Astrocyte of the cerebellum (primary cell): Measurements from ENCODE around the gene IRX2.

Source experiments
- DNase-seq: peaks from one replicate; pipeline ENCODE4 v3.0.0-alpha.2; 2011; ENCODE audit warnings: low read depth
- H3K4me3 ChIP-seq: 2 replicates; pipeline ENCODE4 v1.5.1; 2011; ENCODE audit warnings: mild to moderate bottlenecking, low read depth, low read length, moderate library complexity
- in situ Hi-C: cut with HindIII; loops from 2 replicates; pipeline ENCODE4 v1.10.0; 2017; ENCODE audit warnings: low sequenced_read_pairs
- TF ChIP-seq, protein P1 (sequence below): IDR thresholded peaks from 2 replicates; pipeline ENCODE4 v1.5.1; 2012; ENCODE audit warnings: low read length, low read depth, moderate library complexity, mild to moderate bottlenecking; ENCODE audit errors: missing control alignments

IRX2 gene

DNA sequence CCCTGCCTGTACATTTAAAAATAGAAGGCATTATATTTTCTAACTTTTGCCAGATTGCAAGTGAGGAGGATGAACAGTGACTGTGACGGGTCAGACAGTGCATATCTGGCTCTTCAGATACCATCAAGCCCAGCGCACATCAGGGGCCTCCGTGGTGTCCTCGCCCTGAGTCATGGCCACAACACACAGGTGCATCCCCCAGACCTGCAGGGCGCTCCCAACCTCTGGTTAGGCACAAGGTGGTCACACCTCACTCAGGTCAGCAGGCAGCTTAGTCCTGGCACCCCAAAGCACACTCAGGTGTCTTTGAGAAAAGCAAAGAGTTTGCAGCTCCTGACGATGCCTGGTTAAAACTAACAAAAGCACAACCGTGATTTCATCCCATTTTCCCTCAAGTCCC lies 28.6 kb downstream of the IRX2 start:
- H3K4me3 ChIP-seq: no peak overlapping the region
- TF ChIP-seq, protein P1, sequence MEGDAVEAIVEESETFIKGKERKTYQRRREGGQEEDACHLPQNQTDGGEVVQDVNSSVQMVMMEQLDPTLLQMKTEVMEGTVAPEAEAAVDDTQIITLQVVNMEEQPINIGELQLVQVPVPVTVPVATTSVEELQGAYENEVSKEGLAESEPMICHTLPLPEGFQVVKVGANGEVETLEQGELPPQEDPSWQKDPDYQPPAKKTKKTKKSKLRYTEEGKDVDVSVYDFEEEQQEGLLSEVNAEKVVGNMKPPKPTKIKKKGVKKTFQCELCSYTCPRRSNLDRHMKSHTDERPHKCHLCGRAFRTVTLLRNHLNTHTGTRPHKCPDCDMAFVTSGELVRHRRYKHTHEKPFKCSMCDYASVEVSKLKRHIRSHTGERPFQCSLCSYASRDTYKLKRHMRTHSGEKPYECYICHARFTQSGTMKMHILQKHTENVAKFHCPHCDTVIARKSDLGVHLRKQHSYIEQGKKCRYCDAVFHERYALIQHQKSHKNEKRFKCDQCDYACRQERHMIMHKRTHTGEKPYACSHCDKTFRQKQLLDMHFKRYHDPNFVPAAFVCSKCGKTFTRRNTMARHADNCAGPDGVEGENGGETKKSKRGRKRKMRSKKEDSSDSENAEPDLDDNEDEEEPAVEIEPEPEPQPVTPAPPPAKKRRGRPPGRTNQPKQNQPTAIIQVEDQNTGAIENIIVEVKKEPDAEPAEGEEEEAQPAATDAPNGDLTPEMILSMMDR: no peak
- in situ Hi-C loops: loop anchor here (5.0 kb wide), 1 partner anchor 36 kb away; no protein-coding TSS in a partner anchor
- DNase-seq: no peak

DNA sequence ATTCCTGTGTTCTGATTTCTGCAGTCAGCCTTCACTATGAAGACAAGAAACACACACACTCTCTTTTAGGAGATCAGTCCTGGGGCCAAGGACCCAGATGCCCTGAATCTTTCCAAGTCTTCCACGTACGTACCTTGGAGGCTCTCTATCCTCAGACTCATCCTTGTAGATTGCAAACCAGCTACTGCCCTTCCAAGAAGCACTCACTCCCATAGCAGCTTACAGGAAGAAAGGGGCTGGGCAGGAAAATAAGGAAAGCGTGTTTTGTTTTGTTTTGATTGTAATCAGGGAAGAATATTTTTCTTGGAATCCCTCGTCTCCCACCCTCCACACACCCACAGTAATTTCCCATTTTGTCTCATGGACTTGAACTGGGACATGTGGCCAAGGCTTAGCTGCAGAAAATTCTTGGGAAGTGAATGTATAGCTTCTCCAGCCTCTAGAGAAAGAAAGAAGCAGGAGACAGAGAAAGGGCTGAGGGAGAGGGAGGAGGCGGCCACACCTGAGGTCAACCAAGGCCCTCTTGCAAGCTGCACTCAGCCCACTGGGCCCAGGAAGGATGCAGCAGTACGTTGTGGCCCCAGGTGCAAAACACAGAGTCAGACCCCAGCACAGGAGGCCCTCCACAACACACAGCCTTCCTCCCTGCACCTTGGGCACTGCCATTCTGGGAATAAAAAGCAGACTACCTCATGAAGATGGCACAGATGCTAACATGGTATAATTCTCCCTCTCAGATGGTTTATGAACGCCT lies 29.9 kb downstream of the IRX2 start:
- in situ Hi-C loops: loop anchor here (5.0 kb wide), 1 partner anchor 34 kb away; no protein-coding TSS in a partner anchor
- DNase-seq: no peak
- no peak overlapping the region for H3K4me3 ChIP-seq
- TF ChIP-seq, protein P1: no peak

DNA sequence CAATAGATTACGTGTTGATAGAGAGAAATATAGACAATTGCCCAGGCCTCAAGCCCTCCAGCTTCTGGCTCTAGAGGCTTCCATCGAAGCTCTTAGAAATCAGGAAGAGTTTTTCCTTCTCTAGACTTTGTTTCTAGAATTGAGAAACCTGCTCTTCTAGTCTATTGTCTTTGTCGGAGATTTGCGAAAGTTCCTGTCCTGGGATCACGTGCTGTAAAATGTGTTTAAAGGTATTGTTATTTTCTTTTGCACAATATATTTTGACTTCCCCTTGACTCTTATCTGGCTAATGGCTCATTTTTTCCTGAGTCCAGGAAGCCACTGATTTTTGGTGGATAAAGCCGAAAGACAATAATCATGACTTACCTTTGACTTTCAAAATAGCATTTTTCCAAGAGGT lies 32.1 kb downstream of the IRX2 start:
- TF ChIP-seq, protein P1: no peak
- in situ Hi-C loops: no loop called here
- H3K4me3 ChIP-seq: no peak overlapping the region
- no peak for DNase-seq

DNA sequence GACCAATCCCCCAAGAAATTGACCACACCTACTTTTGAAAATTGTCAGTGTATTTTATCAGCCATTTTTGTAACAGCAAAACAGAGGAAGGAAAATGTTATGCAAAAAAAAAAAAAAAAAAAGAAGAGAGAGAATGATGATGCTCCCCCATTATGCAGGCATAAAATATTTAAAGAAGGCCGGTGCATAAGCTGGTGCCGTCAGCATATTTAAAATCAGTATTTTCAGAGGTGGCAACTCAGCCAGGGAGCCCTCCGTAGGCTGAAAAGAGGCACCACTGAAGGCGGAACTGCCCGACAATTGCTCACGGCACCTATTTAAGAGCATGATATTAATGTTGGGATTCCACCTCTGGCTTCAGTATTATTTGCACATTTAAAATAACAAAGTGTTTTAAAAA lies 33.4 kb downstream of the IRX2 start:
- TF ChIP-seq, protein P1: no peak
- no peak overlapping the region for H3K4me3 ChIP-seq
- in situ Hi-C loops: no loop called here
- DNase-seq: no peak

DNA sequence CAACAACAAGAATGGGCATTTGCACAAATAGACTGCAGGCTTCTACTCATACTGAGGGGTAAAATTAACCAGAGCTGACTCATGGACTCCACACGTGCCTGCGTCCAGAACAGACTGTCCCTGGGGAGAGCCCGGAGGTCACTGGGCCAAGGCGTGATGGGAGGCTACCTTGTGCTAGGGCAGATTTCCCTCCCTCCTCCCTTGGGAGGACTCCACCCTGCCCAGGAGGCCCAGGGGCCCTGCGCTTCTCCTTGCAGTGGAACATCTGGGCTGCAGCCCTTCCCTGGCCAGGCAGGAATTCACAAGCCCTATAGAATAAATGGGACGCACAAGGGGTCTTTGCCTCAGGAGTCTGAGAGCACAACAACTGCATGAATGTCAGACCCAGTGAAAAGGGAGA lies 35.6 kb downstream of the IRX2 start:
- in situ Hi-C loops: no loop called here
- H3K4me3 ChIP-seq: no peak overlapping the region
- TF ChIP-seq, protein P1: no peak
- no peak for DNase-seq

DNA sequence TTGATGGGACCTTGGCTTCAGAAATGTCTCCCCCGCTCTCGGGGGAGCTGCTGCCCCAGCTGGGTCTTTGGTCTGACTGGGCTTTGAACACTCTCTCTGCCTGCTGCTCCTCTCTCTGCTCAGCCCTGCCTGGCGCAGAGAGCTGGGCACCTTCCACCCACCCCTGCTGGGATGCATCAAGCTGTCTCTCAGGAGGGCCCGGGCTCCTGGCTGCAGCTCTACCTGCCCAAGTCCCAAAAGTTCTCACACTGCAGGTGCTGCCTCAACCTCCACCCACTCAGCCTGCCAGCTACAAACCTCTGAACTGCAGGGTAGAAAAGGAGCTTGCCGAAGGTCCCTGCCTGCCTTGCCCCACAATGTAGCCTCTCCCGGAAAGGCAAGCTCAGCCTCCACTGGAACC lies 36.7 kb downstream of the IRX2 start:
- DNase-seq: no peak
- in situ Hi-C loops: loop anchor here (5.0 kb wide), 1 partner anchor 93 kb away; no protein-coding TSS in a partner anchor
- TF ChIP-seq, protein P1: no peak
- no peak overlapping the region for H3K4me3 ChIP-seq
